ENCODE data around the gene CNTN5. TPM values are rescaled to one million over a fixed set of nuclear protein-coding genes. Genes with fewer than 3 reads are reported as not detected.

The CNTN5 gene
- polyA plus RNA-seq, 1 of the 3 experiments (the other 2 are of a cell fraction): not detected

- no peaks in the 10 kb centered on the region for H3K79me2 ChIP-seq (ENCODE audit: insufficient read depth)
- CTCF ChIA-PET: no interaction called here
- H3K4me3 ChIP-seq (ENCODE audit: low read depth in 2 of 2, low read length in 1 of 2): no peak overlapping the region
- 5% methylated on average over 2 of the region's 2 CpGs for WGBS (ENCODE audit: low lambda C conversion rate)
- no peak for TF ChIP-seq FOXJ3 (CRISPR knock-in tag; IDR thresholded peaks at IDR 0.05)
- no peak for TF ChIP-seq FOXM1 (IDR thresholded peaks at IDR 0.05; ENCODE audit: low read depth)
- TF ChIP-seq MEF2A (IDR thresholded peaks at IDR 0.05; ENCODE audit: borderline replicate concordance, low read depth): no peak
- no peak for TF ChIP-seq REST (IDR thresholded peaks at IDR 0.05; ENCODE audit: low read depth, low read length)
- TF ChIP-seq CTCF (IDR thresholded peaks at IDR 0.05): no peak
- TF ChIP-seq SIN3A (IDR thresholded peaks at IDR 0.05; ENCODE audit: borderline replicate concordance, low read depth, low read length): no peak
- no peak for TF ChIP-seq RCOR1 (IDR thresholded peaks at IDR 0.05; ENCODE audit: low read length)
- no peak for TF ChIP-seq NRF1 (IDR thresholded peaks at IDR 0.05; ENCODE audit: low read depth, low read length)
- TF ChIP-seq GABPA (IDR thresholded peaks at IDR 0.05; ENCODE audit: low read depth): no peak
- TF ChIP-seq IRF3 (IDR thresholded peaks at IDR 0.05; ENCODE audit: low read depth, low read length): no peak
- TF ChIP-seq TEAD4 (IDR thresholded peaks at IDR 0.05; ENCODE audit: borderline replicate concordance, insufficient read depth): no peak
- no peak for TF ChIP-seq SMC3 (IDR thresholded peaks at IDR 0.05; ENCODE audit: low read depth, low read length)
- no peak for TF ChIP-seq CHD2 (IDR thresholded peaks at IDR 0.05; ENCODE audit: low read length, partially characterized antibody)
- TF ChIP-seq YY1 (IDR thresholded peaks at IDR 0.05; ENCODE audit: low read depth): no peak
- TF ChIP-seq RFX5 (IDR thresholded peaks at IDR 0.05; ENCODE audit: low read length): no peak
- TF ChIP-seq PBX3 (IDR thresholded peaks at IDR 0.05): no peak
- no peak for TF ChIP-seq ZBTB33 (IDR thresholded peaks at IDR 0.05; ENCODE audit: borderline replicate concordance, low read depth)
- TF ChIP-seq USF2 (IDR thresholded peaks at IDR 0.05; ENCODE audit: borderline replicate concordance, low read depth, low read length): no peak
- no peaks in the 10 kb centered on the region for H3K4me1 ChIP-seq (ENCODE audit: control insufficient read depth in 1 of 2, insufficient read depth in 2 of 2, low read depth in 1 of 2, low read length in 1 of 2)
- POLR2A ChIA-PET: no interaction called here
- H3K9me3 ChIP-seq: no peaks in the 10 kb centered on the region
- no peak overlapping the region for H3K27ac ChIP-seq (ENCODE audit: low read depth in 2 of 2, low read length in 1 of 2)
- no peak overlapping the region for H2AFZ ChIP-seq (ENCODE audit: low read depth)
- no peaks in the 10 kb centered on the region for H3K9me2 ChIP-seq
- no peaks in the 10 kb centered on the region for H3F3A ChIP-seq (replicated peaks; ENCODE audit: insufficient read depth)
- H4K20me1 ChIP-seq (ENCODE audit: insufficient read depth): no peaks in the 10 kb centered on the region
- no peaks in the 10 kb centered on the region for H3K27me3 ChIP-seq (ENCODE audit: insufficient read depth)
- no peak overlapping the region for H3K9ac ChIP-seq
- H3K4me2 ChIP-seq: no peak overlapping the region
- DNase-seq: no peak
- H3K36me3 ChIP-seq (replicated peaks in 1 of 2; ENCODE audit: control insufficient read depth in 1 of 2, insufficient read depth in 2 of 2, low read length in 1 of 2): no peaks in the 10 kb centered on the region
Measured at GRCh38 chr11:100133114-100133513, 1112.4 kb downstream of the CNTN5 start.

Measured in SK-N-SH (cell line).